WTC11 (cell line): ENCODE measurements around the gene TMEM31. TPM values are rescaled to one million over a fixed set of nuclear protein-coding genes. Genes with fewer than 3 reads are reported as not detected.
"Not testable (repeated sequence)": the region's sequence is repeated elsewhere in the genome, so short reads cannot be mapped to it uniquely, and the experiment has no call there.

Source experiments
- ATAC-seq: fragments of 200-7000 bp; cut with Tn5 transposase; 2 replicates; pipeline ENCODE4 v1.10.0; 2021; ENCODE audit warnings: mild to moderate bottlenecking, moderate library complexity
- CTCF ChIA-PET: fragments of 300-600 bp; sonication (Branson Sonifier 250); formaldehyde crosslinking; loops from one replicate; lab custom pipeline; 2021; ENCODE audit warnings: antibody characterized with exemption; lab: Charles Lee
- POLR2A ChIA-PET: fragments of 350-600 bp; sonication (Branson Sonifier 250); formaldehyde crosslinking; loops from one replicate; lab custom pipeline; 2021; ENCODE audit warnings: antibody characterized with exemption; lab: Charles Lee
- DNase-seq: peaks from one replicate; pipeline ENCODE4 v3.0.0; 2021; ENCODE audit warnings: low spot score
- H3K27ac Mint-ChIP-seq: 2 replicates; pipeline ENCODE4 v1.8.0; 2021; ENCODE audit warnings: mixed read lengths
- H3K27me3 Mint-ChIP-seq: 2 replicates; pipeline ENCODE4 v1.8.0; 2021; ENCODE audit warnings: low read depth, mild to moderate bottlenecking, moderate library complexity, mixed read lengths
- H3K36me3 Mint-ChIP-seq: 2 replicates; pipeline ENCODE4 v1.8.0; 2021; ENCODE audit warnings: mixed read lengths
- H3K4me1 Mint-ChIP-seq: 2 replicates; pipeline ENCODE4 v1.8.0; 2022; ENCODE audit warnings: mixed read lengths
- H3K4me3 Mint-ChIP-seq: 2 replicates; pipeline ENCODE4 v1.8.0; 2021; ENCODE audit warnings: mild to moderate bottlenecking, moderate library complexity, mixed read lengths
- H3K9me3 Mint-ChIP-seq: 2 replicates; pipeline ENCODE4 v1.8.0; 2021; ENCODE audit warnings: mixed read lengths
- ATF6 ChIP-seq: sonication (generic); formaldehyde crosslinking; IDR thresholded peaks from 2 replicates; pipeline ENCODE4 v1.8.1; 2023; ENCODE audit warnings: mild to moderate bottlenecking, missing genetic modification reagents
- CREM ChIP-seq: sonication (generic); formaldehyde crosslinking; IDR thresholded peaks from 2 replicates; pipeline ENCODE4 v1.8.1; 2022; ENCODE audit warnings: mild to moderate bottlenecking, missing genetic modification reagents, moderate library complexity
- E2F5 ChIP-seq: sonication (generic); formaldehyde crosslinking; IDR thresholded peaks from 2 replicates; pipeline ENCODE4 v1.8.1; 2022; ENCODE audit warnings: mild to moderate bottlenecking, moderate library complexity, missing genetic modification reagents
- ESRRA ChIP-seq: sonication (generic); formaldehyde crosslinking; IDR thresholded peaks from 2 replicates; pipeline ENCODE4 v1.8.1; 2022; ENCODE audit warnings: mild to moderate bottlenecking, missing genetic modification reagents, borderline replicate concordance
- ETV6 ChIP-seq: sonication (generic); formaldehyde crosslinking; IDR thresholded peaks from 2 replicates; pipeline ENCODE4 v1.8.1; 2022; ENCODE audit warnings: mild to moderate bottlenecking, missing genetic modification reagents
- HMGXB4 ChIP-seq: sonication (generic); formaldehyde crosslinking; IDR thresholded peaks from 2 replicates; pipeline ENCODE4 v1.8.1; 2023; ENCODE audit warnings: mild to moderate bottlenecking, moderate library complexity, missing genetic modification reagents
- JAZF1 ChIP-seq: fragments of 250-450 bp; sonication (Bioruptor Pico); IDR thresholded peaks from 2 replicates; pipeline ENCODE4 v1.9.0; 2021; ENCODE audit warnings: moderate library complexity, mild to moderate bottlenecking, inconsistent platforms
- KAT7 ChIP-seq: sonication (generic); formaldehyde crosslinking; IDR thresholded peaks from 2 replicates; pipeline ENCODE4 v1.8.1; 2023; ENCODE audit warnings: missing genetic modification reagents, mild to moderate bottlenecking, borderline replicate concordance
- MLX ChIP-seq: sonication (generic); formaldehyde crosslinking; IDR thresholded peaks from 2 replicates; pipeline ENCODE4 v1.8.1; 2023; ENCODE audit warnings: mild to moderate bottlenecking, missing genetic modification reagents, moderate library complexity
- NFE2L1 ChIP-seq: sonication (generic); formaldehyde crosslinking; IDR thresholded peaks from 2 replicates; pipeline ENCODE4 v1.8.1; 2023; ENCODE audit warnings: missing genetic modification reagents
- RELA ChIP-seq: sonication (generic); formaldehyde crosslinking; IDR thresholded peaks from 2 replicates; pipeline ENCODE4 v1.8.1; 2022; ENCODE audit warnings: missing genetic modification reagents, mild to moderate bottlenecking, borderline replicate concordance
- TP53 ChIP-seq: sonication (generic); formaldehyde crosslinking; IDR thresholded peaks from 2 replicates; pipeline ENCODE4 v1.8.1; 2023; ENCODE audit warnings: mild to moderate bottlenecking, missing genetic modification reagents
- ZNF232 ChIP-seq: sonication (generic); formaldehyde crosslinking; IDR thresholded peaks from 2 replicates; pipeline ENCODE4 v1.8.0; 2022; ENCODE audit warnings: mild to moderate bottlenecking, missing genetic modification reagents
- ZNF512 ChIP-seq: sonication (generic); formaldehyde crosslinking; IDR thresholded peaks from 2 replicates; pipeline ENCODE4 v1.8.1; 2022; ENCODE audit warnings: missing genetic modification reagents, borderline replicate concordance
- ZSCAN18 ChIP-seq: fragments of 250-450 bp; sonication (Bioruptor Pico); IDR thresholded peaks from 2 replicates; pipeline ENCODE4 v2.1.2; 2022; ENCODE audit warnings: mild to moderate bottlenecking, moderate library complexity
- total RNA-seq: library from RNA; stranded (reverse); gene quantifications from 3 replicates; pipeline ENCODE4 v1.2.3, GENCODE V29; 2021

The TMEM31 gene
- total RNA-seq, 1 experiment from 2014 or later, result 0.24 TPM

GRCh38 chrX:103758555-103758954, 47.8 kb downstream of the TMEM31 start:
- POLR2A ChIA-PET, result no interaction called here
- H3K4me1 Mint-ChIP-seq, result peaks cover 82% of the 10 kb centered on the region
- H3K27me3 Mint-ChIP-seq, result no peaks in the 10 kb centered on the region
- no peak overlapping the region for H3K4me3 Mint-ChIP-seq
- peaks cover 75% of the 10 kb centered on the region for H3K36me3 Mint-ChIP-seq
- CTCF ChIA-PET, result no interaction called here
- no peak for TF ChIP-seq RELA (CRISPR knock-in tag)
- TF ChIP-seq ETV6, result no peak
- no peak for TF ChIP-seq ESRRA (CRISPR knock-in tag)
- TF ChIP-seq NFE2L1 (CRISPR knock-in tag), result no peak
- no peak for TF ChIP-seq ZNF232 (CRISPR knock-in tag)
- no peak for TF ChIP-seq TP53 (CRISPR knock-in tag)
- no peak for TF ChIP-seq KAT7
- TF ChIP-seq ZNF512 (CRISPR knock-in tag), result no peak
- no peak for TF ChIP-seq E2F5 (CRISPR knock-in tag)
- TF ChIP-seq CREM (CRISPR knock-in tag), result no peak
- no peak for TF ChIP-seq ZSCAN18 (CRISPR knock-in tag)
- no peak for TF ChIP-seq ATF6
- no peak for TF ChIP-seq HMGXB4 (CRISPR knock-in tag)
- no peak for TF ChIP-seq JAZF1 (CRISPR knock-in tag)
- TF ChIP-seq MLX, result no peak
- H3K9me3 Mint-ChIP-seq, result no peaks in the 10 kb centered on the region
- ATAC-seq (no peak), DNase-seq (no peak)
- peak overlapping the region; percentile 73; the same call in 1 of the 2 replicates for H3K27ac Mint-ChIP-seq

GRCh38 chrX:103763541-103763940, 52.8 kb downstream of the TMEM31 start:
- CTCF ChIA-PET, POLR2A ChIA-PET, H3K27me3 Mint-ChIP-seq, H3K9me3 Mint-ChIP-seq, ATAC-seq, DNase-seq: not testable (repeated sequence)
- Mint-ChIP-seq H3K4me1 (peaks cover 80% of the 10 kb centered on the region), H3K4me3 (peak overlapping the region; percentile 89), H3K36me3 (peaks cover 67% of the 10 kb centered on the region), H3K27ac (peak overlapping the region; percentile 91)

Other genes starting within 250 kb of the TMEM31 start
- gene RAB40A, start 191.4 kb upstream of the TMEM31 start, total RNA-seq, result 0.17 to 0.48 TPM (median 0.23 TPM) in 3 replicates
- gene TCEAL4, start 125.4 kb upstream of the TMEM31 start, total RNA-seq, result 46.4 to 55.0 TPM (median 50.6 TPM) in 3 replicates
- gene TCEAL3, start 102.9 kb upstream of the TMEM31 start, total RNA-seq, result 9.3 to 14.1 TPM (median 11.7 TPM) in 3 replicates
- gene TCEAL1, start 81.9 kb upstream of the TMEM31 start, total RNA-seq, result 4.6 to 4.9 TPM (median 4.7 TPM) in 3 replicates
- gene MORF4L2, start 24.2 kb upstream of the TMEM31 start, total RNA-seq, result 325 to 355 TPM (median 329 TPM) in 3 replicates
- 29.2 to 31.3 TPM (median 29.5 TPM) in 3 replicates for gene PLP1, start 65.9 kb downstream of the TMEM31 start, total RNA-seq
- gene RAB9B, start 121.3 kb downstream of the TMEM31 start, total RNA-seq, result 0.22 to 0.44 TPM (median 0.25 TPM) in 3 replicates